ENCODE data around the gene ANKAR.
"Not testable (repeated sequence)": the region's sequence is repeated elsewhere in the genome, so short reads cannot be mapped to it uniquely, and the experiment has no call there.

Gene ANKAR

DNA sequence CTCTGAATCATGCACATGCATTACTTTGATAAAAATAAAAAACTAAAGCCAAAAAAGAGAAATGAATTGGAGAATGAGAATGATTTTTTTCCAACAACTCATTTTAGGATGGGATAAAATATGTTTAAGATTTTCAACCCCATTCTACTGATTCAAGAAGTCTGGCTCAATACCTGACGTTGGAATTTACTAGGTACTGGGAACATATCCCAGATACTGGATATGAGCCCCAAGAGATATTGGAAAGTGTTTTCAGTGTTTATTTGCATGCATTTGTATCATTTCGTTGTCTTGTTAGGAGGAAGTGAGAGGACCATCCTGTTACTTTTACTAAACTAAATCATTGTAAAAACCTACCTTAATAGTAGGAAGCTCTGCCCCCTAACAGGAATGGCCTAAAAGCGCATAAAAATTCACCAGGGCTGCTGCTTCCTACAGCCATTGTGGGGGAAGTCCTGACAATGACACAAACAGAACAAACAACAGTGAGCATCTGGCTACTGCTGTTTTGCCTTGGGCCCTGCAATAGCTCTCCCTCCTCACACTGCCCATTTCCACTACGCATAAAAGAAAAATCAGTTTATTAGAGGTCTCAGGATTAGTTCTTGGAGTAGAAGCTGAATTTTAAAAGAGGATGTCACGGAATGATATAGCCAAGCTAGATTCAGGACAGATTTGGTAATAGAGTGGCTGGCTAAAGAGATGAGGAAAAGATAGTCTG, 35.2 kb downstream of the ANKAR start:
- H3K79me2 ChIP-seq (ENCODE audit: insufficient read depth, low read length) = no peaks in the 10 kb centered on the region

DNA sequence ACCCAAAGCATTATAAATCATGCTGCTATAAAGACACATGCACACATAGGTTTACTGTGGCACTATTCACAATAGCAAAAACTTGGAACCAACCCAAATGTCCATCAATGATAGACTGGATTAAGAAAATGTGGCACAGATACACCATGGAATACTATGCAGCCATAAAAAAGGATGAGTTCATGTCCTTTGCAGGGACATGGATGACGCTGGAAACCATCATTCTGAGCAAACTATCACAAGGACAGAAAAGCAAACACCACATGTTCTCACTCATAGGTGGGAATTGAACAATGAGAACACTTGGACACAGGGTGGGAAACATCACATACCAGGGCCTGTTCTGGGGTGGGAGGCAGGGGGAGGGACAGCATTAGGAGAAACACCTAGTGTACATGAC, 43.1 kb downstream of the ANKAR start:
- not testable (repeated sequence) for H3K4me2 ChIP-seq (ENCODE audit: low read depth, low read length, poor library complexity, severe bottlenecking); H3K27ac ChIP-seq (ENCODE audit: low read depth, low read length); H2AFZ ChIP-seq (ENCODE audit: low read depth, low read length, severe bottlenecking); H3F3A ChIP-seq (ENCODE audit: insufficient read depth); H3K4me3 ChIP-seq (ENCODE audit: insufficient read depth, low read length, poor library complexity, severe bottlenecking); H3K9me3 ChIP-seq (ENCODE audit: insufficient read depth, low read length); H3K9ac ChIP-seq (ENCODE audit: low read length); H3K79me2 ChIP-seq (ENCODE audit: insufficient read depth, low read length); H4K20me1 ChIP-seq (ENCODE audit: low read depth, low read length); H3K36me3 ChIP-seq (ENCODE audit: low read length); H3K27me3 ChIP-seq (ENCODE audit: low read length); H3K9me2 ChIP-seq (replicated peaks; ENCODE audit: insufficient read depth, low read length)

More for the DNA sequence above, 35.2 kb downstream of the ANKAR start:
- no peak overlapping the region for H2AFZ ChIP-seq (ENCODE audit: low read depth, low read length, severe bottlenecking)
- no peaks in the 10 kb centered on the region for H3K9me3 ChIP-seq (ENCODE audit: insufficient read depth, low read length)
- no peak overlapping the region for H3K4me3 ChIP-seq (ENCODE audit: insufficient read depth, low read length, poor library complexity, severe bottlenecking)
- no peaks in the 10 kb centered on the region for H3K9me2 ChIP-seq (replicated peaks; ENCODE audit: insufficient read depth, low read length)
- TF ChIP-seq, protein P1, sequence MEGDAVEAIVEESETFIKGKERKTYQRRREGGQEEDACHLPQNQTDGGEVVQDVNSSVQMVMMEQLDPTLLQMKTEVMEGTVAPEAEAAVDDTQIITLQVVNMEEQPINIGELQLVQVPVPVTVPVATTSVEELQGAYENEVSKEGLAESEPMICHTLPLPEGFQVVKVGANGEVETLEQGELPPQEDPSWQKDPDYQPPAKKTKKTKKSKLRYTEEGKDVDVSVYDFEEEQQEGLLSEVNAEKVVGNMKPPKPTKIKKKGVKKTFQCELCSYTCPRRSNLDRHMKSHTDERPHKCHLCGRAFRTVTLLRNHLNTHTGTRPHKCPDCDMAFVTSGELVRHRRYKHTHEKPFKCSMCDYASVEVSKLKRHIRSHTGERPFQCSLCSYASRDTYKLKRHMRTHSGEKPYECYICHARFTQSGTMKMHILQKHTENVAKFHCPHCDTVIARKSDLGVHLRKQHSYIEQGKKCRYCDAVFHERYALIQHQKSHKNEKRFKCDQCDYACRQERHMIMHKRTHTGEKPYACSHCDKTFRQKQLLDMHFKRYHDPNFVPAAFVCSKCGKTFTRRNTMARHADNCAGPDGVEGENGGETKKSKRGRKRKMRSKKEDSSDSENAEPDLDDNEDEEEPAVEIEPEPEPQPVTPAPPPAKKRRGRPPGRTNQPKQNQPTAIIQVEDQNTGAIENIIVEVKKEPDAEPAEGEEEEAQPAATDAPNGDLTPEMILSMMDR (IDR thresholded peaks at IDR 0.05; ENCODE audit: insufficient read depth, low read length, poor library complexity, severe bottlenecking) = no peak
- TF ChIP-seq EZH2phosphoT487 (conservative IDR thresholded peaks at IDR 0.05; ENCODE audit: low read length) = no peak
- no peaks in the 10 kb centered on the region for H3K36me3 ChIP-seq (ENCODE audit: low read length)
- H3K9ac ChIP-seq (ENCODE audit: low read length) = no peak overlapping the region
- H3K27ac ChIP-seq (ENCODE audit: low read depth, low read length) = no peak overlapping the region
- no peaks in the 10 kb centered on the region for H4K20me1 ChIP-seq (ENCODE audit: low read depth, low read length)
- no peak overlapping the region for H3K4me2 ChIP-seq (ENCODE audit: low read depth, low read length, poor library complexity, severe bottlenecking)
- H3K27me3 ChIP-seq (ENCODE audit: low read length) = no peaks in the 10 kb centered on the region
- H3F3A ChIP-seq (ENCODE audit: insufficient read depth) = no peaks in the 10 kb centered on the region

DNA sequence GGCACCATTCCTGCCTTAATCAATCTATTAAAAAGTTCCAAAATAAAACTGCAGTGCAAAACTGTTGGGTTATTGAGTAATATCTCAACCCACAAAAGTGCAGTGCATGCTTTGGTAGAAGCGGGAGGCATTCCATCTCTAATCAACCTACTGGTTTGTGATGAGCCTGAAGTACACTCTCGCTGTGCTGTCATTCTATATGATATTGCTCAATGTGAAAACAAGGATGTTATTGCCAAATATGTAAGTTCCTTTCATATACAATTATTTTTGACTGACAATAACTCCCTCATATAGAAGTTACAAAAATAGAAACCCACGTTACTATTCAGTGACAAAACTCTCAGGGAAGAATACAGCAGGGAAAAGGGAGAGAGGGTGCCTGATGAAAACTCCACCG, 45.1 kb downstream of the ANKAR start:
- Histone ChIP-seq H3K9ac (ENCODE audit: low read length) (no peak overlapping the region), H3K79me2 (ENCODE audit: insufficient read depth, low read length) (no peaks in the 10 kb centered on the region), H3K27ac (ENCODE audit: low read depth, low read length) (no peak overlapping the region), H3K4me2 (ENCODE audit: low read depth, low read length, poor library complexity, severe bottlenecking) (no peak overlapping the region), H3K9me2 (replicated peaks; ENCODE audit: insufficient read depth, low read length) (no peaks in the 10 kb centered on the region), H2AFZ (ENCODE audit: low read depth, low read length, severe bottlenecking) (no peak overlapping the region), H3K36me3 (ENCODE audit: low read length) (no peaks in the 10 kb centered on the region), H3K9me3 (ENCODE audit: insufficient read depth, low read length) (no peaks in the 10 kb centered on the region), H3K27me3 (ENCODE audit: low read length) (no peaks in the 10 kb centered on the region), H3F3A (ENCODE audit: insufficient read depth) (no peaks in the 10 kb centered on the region), H4K20me1 (ENCODE audit: low read depth, low read length) (no peaks in the 10 kb centered on the region), H3K4me3 (ENCODE audit: insufficient read depth, low read length, poor library complexity, severe bottlenecking) (no peak overlapping the region)
- TF ChIP-seq EZH2phosphoT487 (conservative IDR thresholded peaks at IDR 0.05; ENCODE audit: low read length) = no peak
- TF ChIP-seq, protein P1 (IDR thresholded peaks at IDR 0.05; ENCODE audit: insufficient read depth, low read length, poor library complexity, severe bottlenecking) = no peak

DNA sequence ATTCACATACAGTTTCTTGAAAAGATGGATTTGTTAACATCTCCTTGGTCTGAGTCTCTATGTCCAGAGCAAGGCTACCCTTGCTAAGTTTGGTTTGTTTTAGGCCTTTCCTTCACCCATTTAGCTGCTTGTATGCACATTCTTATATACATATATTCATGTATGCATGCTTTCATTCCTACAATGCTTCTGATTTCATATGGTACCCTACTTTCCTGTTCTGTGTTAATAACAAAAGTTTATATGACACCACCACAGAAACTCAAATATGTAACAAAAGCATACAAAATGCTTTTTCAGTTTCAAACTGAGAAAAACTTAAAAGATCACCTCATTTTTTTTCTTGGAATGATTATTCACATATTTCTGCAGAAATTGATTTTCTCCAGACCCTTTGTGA, 48.7 kb downstream of the ANKAR start:
- TF ChIP-seq, protein P1 (IDR thresholded peaks at IDR 0.05; ENCODE audit: insufficient read depth, low read length, poor library complexity, severe bottlenecking) = no peak
- no peak for TF ChIP-seq EZH2phosphoT487 (conservative IDR thresholded peaks at IDR 0.05; ENCODE audit: low read length)
- no peak overlapping the region for H3K27ac ChIP-seq (ENCODE audit: low read depth, low read length)
- H2AFZ ChIP-seq (ENCODE audit: low read depth, low read length, severe bottlenecking) = no peak overlapping the region
- H3K9me2 ChIP-seq (replicated peaks; ENCODE audit: insufficient read depth, low read length) = no peaks in the 10 kb centered on the region
- no peak overlapping the region for H3K4me3 ChIP-seq (ENCODE audit: insufficient read depth, low read length, poor library complexity, severe bottlenecking)
- no peak overlapping the region for H3K9ac ChIP-seq (ENCODE audit: low read length)
- H3K27me3 ChIP-seq (ENCODE audit: low read length) = no peaks in the 10 kb centered on the region
- H4K20me1 ChIP-seq (ENCODE audit: low read depth, low read length) = no peaks in the 10 kb centered on the region
- H3F3A ChIP-seq (ENCODE audit: insufficient read depth) = no peaks in the 10 kb centered on the region
- no peaks in the 10 kb centered on the region for H3K79me2 ChIP-seq (ENCODE audit: insufficient read depth, low read length)
- H3K4me2 ChIP-seq (ENCODE audit: low read depth, low read length, poor library complexity, severe bottlenecking) = no peak overlapping the region
- no peaks in the 10 kb centered on the region for H3K36me3 ChIP-seq (ENCODE audit: low read length)
- no peaks in the 10 kb centered on the region for H3K9me3 ChIP-seq (ENCODE audit: insufficient read depth, low read length)
